Heart left ventricle (tissue), 16 donors: ENCODE measurements around the gene RNF141. TPM values are rescaled to one million over a fixed set of nuclear protein-coding genes. Genes with fewer than 3 reads are reported as not detected.

Experiments used
- ATAC-seq, 4 donors: fragments of 200-7000 bp; cut with Tn5 transposase; one replicate each; pipeline ENCODE4 v1.9.1; 2020 to 2022; ENCODE audit warnings: moderate library complexity in 4 of 4, mild to moderate bottlenecking in 3 of 4, moderate number of reproducible peaks in 1 of 4
- DNase-seq, 5 donors: peaks; one replicate each; pipeline ENCODE4 v3.0.0-alpha.2; 2020
- H3K27ac ChIP-seq, 12 donors: fragments of 200-600 bp; sonication (generic) in 4 of 12; one replicate each; pipeline versions ENCODE4 v1.5.0 to v1.8.0; 2016 to 2022; ENCODE audit warnings: mild to moderate bottlenecking in 2 of 12
- H3K27me3 ChIP-seq, 9 donors: fragments of 200-600 bp; sonication (generic) in 2 of 9; one replicate each; pipeline versions ENCODE4 v1.5.1 to v1.8.0; 2016 to 2022; ENCODE audit warnings: mild to moderate bottlenecking in 3 of 9
- H3K36me3 ChIP-seq, 9 donors: fragments of 200-600 bp; sonication (generic) in 2 of 9; one replicate each; pipeline versions ENCODE4 v1.5.0 to v1.8.0; 2018 to 2022; ENCODE audit warnings: mild to moderate bottlenecking in 2 of 9
- H3K4me1 ChIP-seq, 12 donors: fragments of 200-600 bp; sonication (generic) in 4 of 12; one replicate each; pipeline versions ENCODE4 v1.5.0 to v1.8.0; 2016 to 2022; ENCODE audit warnings: mild to moderate bottlenecking in 3 of 12
- H3K4me3 ChIP-seq, 12 donors: fragments of 200-600 bp; sonication (generic) in 4 of 12; one replicate each; pipeline versions ENCODE4 v1.5.0 to v1.8.0; 2017 to 2022; ENCODE audit warnings: mild to moderate bottlenecking in 9 of 12, moderate library complexity in 4 of 12
- H3K9me3 ChIP-seq, 12 donors: fragments of 200-600 bp; sonication (generic) in 4 of 12; one replicate each; pipeline versions ENCODE4 v1.5.0 to v1.8.0; 2016 to 2022; ENCODE audit warnings: mild to moderate bottlenecking in 1 of 12
- CTCF ChIP-seq, 12 donors: fragments of 200-600 bp; sonication (generic) in 4 of 12; IDR thresholded peaks; one replicate each; pipeline versions ENCODE4 v1.5.0 to v1.8.0; 2018 to 2022; ENCODE audit warnings: antibody characterized with exemption in 12 of 12, mild to moderate bottlenecking in 5 of 12
- POLR2A ChIP-seq, 2 donors: fragments of 450-650 bp; IDR thresholded peaks; one replicate each; pipeline ENCODE4 v1.6.1; 2017; ENCODE audit warnings: antibody characterized with exemption in 2 of 2, mild to moderate bottlenecking in 2 of 2, moderate library complexity in 2 of 2
- WGBS, 4 donors: extraction: QIAGEN DNeasy Blood & Tissue Kit in 2 of 4; methylation state at CpG; one replicate each; pipeline versions ENCODE4 v1.1.5 to v1.1.7; 2013 to 2018; 5-methylcytosine and 5-hydroxymethylcytosine counted together
- intact Hi-C, 10 donors: fragments of 100-400 bp; cut with DNase I; formaldehyde crosslinking; loops; one replicate each; pipeline versions ENCODE4 v1.11.1 to v1.14.2; 2022
- polyA plus RNA-seq, 2 donors: library from polyadenylated mRNA; stranded (reverse); fragments of 200-250 nt; gene quantifications; one replicate each; pipeline ENCODE4 v1.2.3, GENCODE V29; 2013
- total RNA-seq, 9 donors: library from RNA; depleted of rRNA in 2 of 9; stranded (reverse); fragments of >200 nt in 2 of 9; fragmentation: NEBNext Ultra II Directional in 3 of 9; extraction: Animal tissue kit (Norgen Biotek cat#: 25700) in 3 of 9; gene quantifications; one replicate each; pipeline versions ENCODE4 v1.1.0 to v1.2.4, GENCODE V29; 2016 to 2023
- donor health status: ischemic (EF 13 %, LVEDD 7.1; RV severe dilation, severe dysfunction).
- donor health status: healthy with polysubstance abuse.
- donor health status: DM: no; HTN: yes; CAD: no.
- donor health status: DM: no; HTN: no; CAD: no.
- donor health status: ischemic (EF 25% LVEDD 6.9; RV normal size, moderate dysfunction).
- donor health status: ischemic (EF 25% LVEDD 5.7; RV mildly dilated, moderate dysfunction).
- donor health status: healthy.
- donor health status: DM: yes; HTN: yes; CAD: no.
- donor health status: ischemic (EF 35%, LVEDD 5.7; RV mildly dilated, moderate dysfunction).
- donor health status: nonischemic (EF 11% LVEDD 7.7; RV severe dilation, severe dysfunction).
- donor health status: DM: yes; HTN: yes; CAD: no.
- donor health status: PGD.
- donor health status: ischemic (EF 29% LVEDD 5.4; RV normal size, mild dysfunction).
- donor health status: nonischemic (EF 23%, LVEDD 6.1; RV moderate dilation, normal function).

Gene RNF141
- total and polyA plus RNA-seq, 11 donors, result 7.8 to 42.8 (median 30.7) TPM

GRCh38 chr11:10528121-10528520 is 12.9 kb downstream of the RNF141 start:
- ATAC-seq, result no peak
- no peak overlapping the region for H3K27ac ChIP-seq
- TF ChIP-seq POLR2A (IDR thresholded peaks at IDR 0.05) (no peak), CTCF (IDR thresholded peaks at IDR 0.05) (no peak)
- H3K4me1 ChIP-seq, result no peaks in the 10 kb centered on the region
- intact Hi-C loops, result no loop called here
- no peaks in the 10 kb centered on the region for H3K9me3 ChIP-seq
- no peaks in the 10 kb centered on the region for H3K27me3 ChIP-seq
- no peak for DNase-seq
- H3K4me3 ChIP-seq, result no peak overlapping the region
- H3K36me3 ChIP-seq, result peaks cover 0 to 98% (median 82%) of the 10 kb centered on the region in 9 donors

GRCh38 chr11:10526974-10527918 is 13.7 kb downstream of the RNF141 start:
- H3K27ac ChIP-seq, result no peak overlapping the region
- no peak overlapping the region for H3K4me3 ChIP-seq
- WGBS, 4 donors, result 87 to 93% (median 90%) methylated on average over 6 of the region's 6 CpGs
- TF ChIP-seq POLR2A (IDR thresholded peaks at IDR 0.05) (no peak), CTCF (IDR thresholded peaks at IDR 0.05) (no peak)
- H3K27me3 ChIP-seq, result no peaks in the 10 kb centered on the region
- intact Hi-C loops, result no loop called here
- ATAC-seq (no peak), DNase-seq (no peak)
- H3K9me3 ChIP-seq, result no peaks in the 10 kb centered on the region
- peaks cover 0 to 98% (median 84%) of the 10 kb centered on the region in 9 donors for H3K36me3 ChIP-seq
- H3K4me1 ChIP-seq, result no peaks in the 10 kb centered on the region

- TF ChIP-seq POLR2A (IDR thresholded peaks at IDR 0.05), result no peak
- no peak for TF ChIP-seq CTCF (IDR thresholded peaks at IDR 0.05)
- no peaks in the 10 kb centered on the region for H3K4me1 ChIP-seq
These were observed 16.5 kb downstream of the RNF141 start for GRCh38 chr11:10524471-10524870.

GRCh38 chr11:10522921-10523320 is 18.1 kb downstream of the RNF141 start:
- TF ChIP-seq POLR2A (IDR thresholded peaks at IDR 0.05) (no peak), CTCF (IDR thresholded peaks at IDR 0.05) (no peak)
- peaks cover 0 to 100% (median 97%) of the 10 kb centered on the region in 9 donors for H3K36me3 ChIP-seq
- ATAC-seq (no peak), DNase-seq (no peak)
- H3K27ac ChIP-seq, result no peak overlapping the region
- H3K4me1 ChIP-seq, result no peaks in the 10 kb centered on the region
- H3K4me3 ChIP-seq, result no peak overlapping the region
- H3K9me3 ChIP-seq, result no peaks in the 10 kb centered on the region
- intact Hi-C loops, result no loop called here
- 78 to 96% (median 86%) methylated on average over 2 of the region's 2 CpGs for WGBS, 4 donors
- H3K27me3 ChIP-seq, result no peaks in the 10 kb centered on the region

More at GRCh38 chr11:10524471-10524870, 16.5 kb downstream of the RNF141 start:
- Histone ChIP-seq H3K27ac (no peak overlapping the region), H3K36me3 (peaks cover 0 to 100% (median 97%) of the 10 kb centered on the region in 9 donors), H3K27me3 (no peaks in the 10 kb centered on the region), H3K4me3 (no peak overlapping the region), H3K9me3 (no peaks in the 10 kb centered on the region)
- DNase-seq, result no peak
- ATAC-seq, result no peak
- WGBS, 4 donors, result 54 to 67% (median 55%) methylated on average over 1 of the region's 1 CpG
- intact Hi-C loops, result no loop called here
